Kidney epithelial cell (primary cell): ENCODE measurements around the gene CCNG1. TPM values are rescaled to one million over a fixed set of nuclear protein-coding genes. Genes with fewer than 3 reads are reported as not detected.

ENCODE experiments used
- DNase-seq: peaks from one replicate; pipeline ENCODE4 v3.0.0-alpha.2; 2010; ENCODE audit warnings: low read depth
- H3K27me3 ChIP-seq: 2 replicates; pipeline ENCODE4 v1.6.0; 2011; ENCODE audit warnings: low read length; ENCODE audit not compliant: control insufficient read depth, insufficient read depth
- H3K36me3 ChIP-seq: 2 replicates; pipeline ENCODE4 v1.5.1; 2011; ENCODE audit warnings: low read length; ENCODE audit not compliant: control insufficient read depth, insufficient read depth
- H3K4me3 ChIP-seq: 2 replicates; pipeline ENCODE4 v1.5.1; 2011; ENCODE audit warnings: low read depth, mild to moderate bottlenecking, control low read depth, low read length
- CTCF ChIP-seq: IDR thresholded peaks from 2 replicates; pipeline ENCODE4 v1.5.1; 2011; ENCODE audit warnings: mild to moderate bottlenecking, moderate library complexity, low read length, control low read depth, inconsistent platforms; ENCODE audit not compliant: insufficient read depth, poor library complexity, severe bottlenecking
- total RNA-seq: library from RNA; depleted of rRNA; stranded (reverse); fragments of >200 nt; gene quantifications from 2 replicates; pipeline ENCODE4 v1.2.3, GENCODE V29; 2015

Gene CCNG1
- total RNA-seq, 1 donor from 2014 or later: 206 TPM

- Histone ChIP-seq H3K27me3 (no peaks in the 10 kb centered on the region), H3K4me3 (peak within 1 kb of the TSS; percentile 83), H3K36me3 (no peaks in the 10 kb centered on the region)
- DNase-seq: no peak
- TF ChIP-seq CTCF: no peak
These were observed 23.3 kb downstream of the CCNG1 start, which contains the start of gene HMMR for GRCh38 chr5:163460562-163461171. Gene HMMR (plus strand): TSS chr5:163460632. CDS start chr5:163460693, 61 bp downstream.

- H3K4me3 ChIP-seq: no peak overlapping the region
- no peak for DNase-seq
These were observed 25.7 kb downstream of the CCNG1 start for GRCh38 chr5:163463063-163463435.

GRCh38 chr5:163467682-163468081 lies 30.3 kb downstream of the CCNG1 start:
- H3K36me3 ChIP-seq: no peaks in the 10 kb centered on the region
- no peak for TF ChIP-seq CTCF

More at GRCh38 chr5:163463063-163463435, 25.7 kb downstream of the CCNG1 start:
- Histone ChIP-seq H3K36me3 (no peaks in the 10 kb centered on the region), H3K27me3 (no peaks in the 10 kb centered on the region)
- TF ChIP-seq CTCF: no peak

GRCh38 chr5:163473635-163474243 lies 36.3 kb downstream of the CCNG1 start:
- no peaks in the 10 kb centered on the region for H3K27me3 ChIP-seq
- H3K4me3 ChIP-seq: no peak overlapping the region
- H3K36me3 ChIP-seq: no peaks in the 10 kb centered on the region
- DNase-seq: no peak
- TF ChIP-seq CTCF: peak; percentile 20

More at GRCh38 chr5:163467682-163468081, 30.3 kb downstream of the CCNG1 start:
- Histone ChIP-seq H3K27me3 (no peaks in the 10 kb centered on the region), H3K4me3 (no peak overlapping the region)
- no peak for DNase-seq

GRCh38 chr5:163475411-163475810 lies 38.0 kb downstream of the CCNG1 start:
- TF ChIP-seq CTCF: no peak
- Histone ChIP-seq H3K4me3 (no peak overlapping the region), H3K36me3 (no peaks in the 10 kb centered on the region), H3K27me3 (no peaks in the 10 kb centered on the region)
- DNase-seq: no peak
